Stimulated activated naive B cell treated with anti-CD40 and anti-IgM and Interleukin-4, amounts not matched to agents 10 μg/mL and 1 μg/mL and 100 μg/mL, for 72 hours (primary cell): Measurements from ENCODE around the gene UGT1A6.

Experiments
- ATAC-seq, 2 donors: fragments of 150-1000 bp; cut with Tn5 transposase; replicated peaks; 2 replicates each; pipeline ENCODE4 v1.10.0; 2021; ENCODE audit warnings: moderate library complexity in 1 of 2
- DNase-seq: peaks from one replicate; pipeline ENCODE4 v3.0.0; 2021
- H3K27ac Mint-ChIP-seq: one replicate; pipeline ENCODE4 v1.8.0; 2022; ENCODE audit warnings: mild to moderate bottlenecking, mixed read lengths
- H3K27me3 Mint-ChIP-seq, 2 donors: one replicate each; pipeline ENCODE4 v1.8.0; 2022; ENCODE audit warnings: mixed read lengths in 2 of 2
- H3K36me3 Mint-ChIP-seq, 2 donors: one replicate each; pipeline ENCODE4 v1.8.0; 2022; ENCODE audit warnings: mixed read lengths in 2 of 2, mild to moderate bottlenecking in 1 of 2
- H3K4me1 Mint-ChIP-seq, 2 donors: one replicate each; pipeline ENCODE4 v1.8.0; 2022; ENCODE audit warnings: mixed read lengths in 2 of 2, mild to moderate bottlenecking in 1 of 2
- H3K4me3 Mint-ChIP-seq, 2 donors: one replicate each; pipeline ENCODE4 v1.8.0; 2022; ENCODE audit warnings: mild to moderate bottlenecking in 2 of 2, mixed read lengths in 2 of 2, moderate library complexity in 1 of 2
- H3K9me3 Mint-ChIP-seq, 2 donors: one replicate each; pipeline ENCODE4 v1.8.0; 2022; ENCODE audit warnings: mixed read lengths in 2 of 2, mild to moderate bottlenecking in 1 of 2

The UGT1A6 gene

DNA sequence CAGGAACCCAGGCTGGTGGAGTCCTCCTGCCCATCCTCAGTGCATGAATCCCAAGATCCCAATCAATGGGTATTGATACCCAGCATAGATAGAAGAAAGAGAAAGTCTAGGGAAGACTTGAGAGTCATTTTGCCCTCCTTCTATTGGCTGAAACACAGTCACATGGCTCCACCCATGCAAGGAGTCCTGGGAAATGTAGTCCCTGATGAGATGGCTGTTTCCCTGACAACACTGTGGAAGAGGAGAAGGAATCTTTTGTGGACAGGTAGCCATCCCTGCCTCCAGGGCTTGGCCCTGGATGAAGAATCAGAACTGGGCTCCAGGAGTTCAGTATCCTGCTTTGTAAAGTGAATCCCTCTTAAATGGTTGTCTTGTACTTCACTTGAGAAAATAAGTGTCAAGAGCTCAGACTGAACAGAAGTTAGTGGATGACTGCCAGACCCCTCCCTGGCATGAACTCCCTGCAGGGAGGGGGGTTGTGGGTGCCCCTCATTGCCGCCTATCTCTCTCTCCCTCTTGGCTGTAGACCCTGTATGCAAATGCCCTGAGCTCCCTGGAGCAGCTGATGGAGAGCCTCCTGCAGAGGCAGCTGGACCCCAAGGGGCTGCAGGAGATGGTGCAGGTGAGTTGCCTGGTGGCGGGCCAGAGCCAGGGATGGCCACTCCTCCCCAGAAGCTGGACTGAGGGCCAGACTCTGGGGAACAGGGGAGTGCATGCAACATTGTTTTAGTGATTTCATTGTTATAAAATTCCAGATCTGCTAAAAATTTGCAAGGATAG is 121.6 kb downstream of the UGT1A6 start:
- Mint-ChIP-seq H3K4me3 (no peak overlapping the region), H3K36me3 (no peaks in the 10 kb centered on the region), H3K27ac (no peak overlapping the region), H3K4me1 (no peaks in the 10 kb centered on the region), H3K9me3 (peaks cover 0 to 2% of the 10 kb centered on the region in 2 donors), H3K27me3 (peaks cover 22 to 39% of the 10 kb centered on the region in 2 donors)
- ATAC-seq, result no peak
- DNase-seq, result no peak

DNA sequence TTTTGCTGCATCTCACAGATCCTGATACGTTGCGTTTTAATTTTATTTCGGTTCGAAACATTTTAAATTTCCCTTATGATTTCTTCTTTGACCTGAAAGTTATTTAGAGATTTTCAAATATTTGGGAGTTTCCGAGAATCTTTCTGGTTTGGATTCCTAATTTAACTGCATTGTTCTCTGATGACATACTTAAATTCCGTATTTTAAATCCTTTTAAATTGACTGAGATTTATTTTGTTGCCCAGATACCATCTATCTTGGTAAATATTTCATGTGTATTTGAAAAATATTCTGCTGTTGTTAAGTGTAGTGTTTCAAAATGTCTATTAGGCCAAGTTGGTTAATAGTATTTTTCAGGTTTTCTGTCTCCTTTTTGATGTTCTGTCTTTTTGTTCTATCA is 123.2 kb downstream of the UGT1A6 start:
- ATAC-seq (no peak), DNase-seq (no peak)
- Mint-ChIP-seq H3K4me3 (no peak overlapping the region), H3K27me3 (peaks cover 16 to 36% of the 10 kb centered on the region in 2 donors), H3K27ac (no peak overlapping the region), H3K9me3 (peaks cover 0 to 2% of the 10 kb centered on the region in 2 donors), H3K36me3 (no peaks in the 10 kb centered on the region), H3K4me1 (no peaks in the 10 kb centered on the region)

DNA sequence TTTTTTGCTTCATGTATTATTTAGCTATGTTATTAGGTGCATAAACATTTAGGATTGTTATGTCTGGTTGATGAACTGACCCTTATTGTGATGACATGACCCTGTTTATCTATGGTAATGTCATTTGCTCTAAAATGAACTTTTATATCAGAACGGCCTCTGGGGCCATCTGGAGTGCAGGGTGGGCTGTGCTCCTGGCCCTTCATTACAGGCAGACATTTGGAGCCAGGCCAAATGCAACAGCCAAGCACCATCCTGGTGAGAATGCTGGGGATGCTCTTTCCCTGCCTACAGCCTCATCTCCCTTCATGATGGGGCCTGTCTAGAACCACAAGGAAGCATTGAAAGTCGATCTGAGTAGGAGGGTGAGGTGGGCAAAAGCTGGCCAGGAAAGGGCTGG is 123.6 kb downstream of the UGT1A6 start:
- H3K9me3 Mint-ChIP-seq, result peaks cover 0 to 2% of the 10 kb centered on the region in 2 donors
- ATAC-seq (no peak), DNase-seq (no peak)
- H3K27ac Mint-ChIP-seq, result no peak overlapping the region
- H3K4me3 Mint-ChIP-seq, result no peak overlapping the region
- no peaks in the 10 kb centered on the region for H3K4me1 Mint-ChIP-seq
- no peaks in the 10 kb centered on the region for H3K36me3 Mint-ChIP-seq
- H3K27me3 Mint-ChIP-seq, result peaks cover 13 to 32% of the 10 kb centered on the region in 2 donors

DNA sequence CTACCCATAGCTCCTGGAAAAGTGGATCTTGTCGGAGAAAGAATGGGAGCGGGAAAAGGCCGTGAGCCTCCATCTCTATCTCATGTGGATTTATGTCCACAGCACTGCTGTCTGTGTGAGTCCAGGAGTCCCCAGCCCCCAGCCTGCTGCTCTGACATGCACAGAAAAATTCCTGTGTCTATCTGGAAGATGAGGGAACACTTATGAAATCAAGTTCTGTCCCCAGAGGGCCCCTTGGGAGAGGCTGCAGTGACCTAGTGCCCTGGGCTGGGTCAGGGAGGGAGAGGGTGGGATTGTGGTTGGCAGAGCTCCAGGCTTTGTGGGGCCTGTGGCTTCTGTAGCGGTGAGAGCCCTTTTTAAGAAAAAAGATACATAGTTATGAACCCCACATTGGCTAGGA is 124.1 kb downstream of the UGT1A6 start:
- no peaks in the 10 kb centered on the region for H3K4me1 Mint-ChIP-seq
- peaks cover 13 to 29% of the 10 kb centered on the region in 2 donors for H3K27me3 Mint-ChIP-seq
- no peak for DNase-seq
- H3K27ac Mint-ChIP-seq, result no peak overlapping the region
- no peak overlapping the region for H3K4me3 Mint-ChIP-seq
- H3K9me3 Mint-ChIP-seq, result peaks cover 0 to 2% of the 10 kb centered on the region in 2 donors
- no peaks in the 10 kb centered on the region for H3K36me3 Mint-ChIP-seq
- ATAC-seq, result no peak

DNA sequence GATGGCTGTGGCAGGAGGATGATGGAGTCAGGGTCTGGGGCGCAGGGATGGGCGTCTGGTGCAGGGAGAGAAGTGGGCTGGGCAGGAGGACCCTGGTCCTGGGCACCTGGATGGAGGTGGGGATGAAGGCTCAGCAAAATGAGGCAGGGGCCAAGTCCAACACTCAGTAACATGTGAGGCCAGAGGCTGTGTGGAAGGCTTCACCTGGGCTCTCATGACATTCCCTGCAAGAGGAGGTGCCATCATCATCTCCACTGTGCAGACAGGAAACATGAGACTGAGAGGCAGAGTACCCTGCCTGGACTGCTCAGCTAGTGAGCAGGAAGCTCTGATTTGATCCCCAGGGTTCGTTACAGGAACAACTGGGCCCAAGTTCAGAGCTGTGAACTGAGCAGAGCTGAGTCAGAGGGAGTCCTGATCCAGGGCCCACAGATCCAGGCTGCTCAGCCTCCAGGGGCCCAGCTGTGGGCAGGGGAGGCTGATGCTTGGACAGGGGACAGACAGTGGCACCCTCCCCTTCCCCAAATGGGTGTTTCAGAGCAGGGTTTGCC is 124.7 kb downstream of the UGT1A6 start:
- Mint-ChIP-seq H3K36me3 (no peaks in the 10 kb centered on the region), H3K27me3 (peaks cover 9 to 29% of the 10 kb centered on the region in 2 donors), H3K27ac (no peak overlapping the region), H3K4me1 (no peaks in the 10 kb centered on the region), H3K9me3 (peaks cover 0 to 2% of the 10 kb centered on the region in 2 donors), H3K4me3 (no peak overlapping the region)
- DNase-seq (no peak), ATAC-seq (no peak)

DNA sequence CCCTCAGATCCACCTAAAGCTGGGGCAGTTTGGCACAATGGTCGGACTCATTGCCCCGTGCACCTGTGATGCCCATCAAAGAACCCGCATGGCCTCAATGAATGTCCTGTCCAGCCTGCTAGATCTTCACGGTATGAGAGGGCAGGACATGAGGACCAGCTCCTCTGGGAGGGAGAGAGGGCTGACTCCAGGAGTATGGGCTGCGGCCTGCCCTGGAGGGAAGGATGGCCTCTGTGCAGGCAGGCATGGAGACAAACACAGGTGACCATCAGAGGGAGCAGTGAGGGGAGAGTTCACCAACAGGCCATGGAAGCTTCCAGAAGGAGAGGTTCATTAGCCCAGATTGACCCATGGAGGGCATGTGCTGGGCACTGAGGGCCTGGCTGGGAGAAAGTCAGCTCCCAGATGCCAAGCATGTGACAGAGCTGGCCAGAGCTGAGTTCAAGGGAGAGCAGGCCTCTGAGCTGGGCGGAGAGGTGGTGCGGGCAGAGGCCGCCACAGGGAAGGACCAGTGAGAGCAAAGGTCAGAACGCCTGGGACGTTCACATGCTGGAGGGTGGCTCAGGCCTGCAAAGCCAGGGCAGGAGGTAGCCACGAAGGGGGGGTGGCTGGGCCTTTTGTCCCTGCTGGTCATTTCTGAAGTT is 125.4 kb downstream of the UGT1A6 start:
- H3K4me3 Mint-ChIP-seq, result no peak overlapping the region
- ATAC-seq (no peak), DNase-seq (no peak)
- H3K27ac Mint-ChIP-seq, result no peak overlapping the region
- H3K36me3 Mint-ChIP-seq, result no peaks in the 10 kb centered on the region
- no peaks in the 10 kb centered on the region for H3K4me1 Mint-ChIP-seq
- H3K27me3 Mint-ChIP-seq, result peaks cover 9 to 29% of the 10 kb centered on the region in 2 donors
- peaks cover 0 to 2% of the 10 kb centered on the region in 2 donors for H3K9me3 Mint-ChIP-seq

DNA sequence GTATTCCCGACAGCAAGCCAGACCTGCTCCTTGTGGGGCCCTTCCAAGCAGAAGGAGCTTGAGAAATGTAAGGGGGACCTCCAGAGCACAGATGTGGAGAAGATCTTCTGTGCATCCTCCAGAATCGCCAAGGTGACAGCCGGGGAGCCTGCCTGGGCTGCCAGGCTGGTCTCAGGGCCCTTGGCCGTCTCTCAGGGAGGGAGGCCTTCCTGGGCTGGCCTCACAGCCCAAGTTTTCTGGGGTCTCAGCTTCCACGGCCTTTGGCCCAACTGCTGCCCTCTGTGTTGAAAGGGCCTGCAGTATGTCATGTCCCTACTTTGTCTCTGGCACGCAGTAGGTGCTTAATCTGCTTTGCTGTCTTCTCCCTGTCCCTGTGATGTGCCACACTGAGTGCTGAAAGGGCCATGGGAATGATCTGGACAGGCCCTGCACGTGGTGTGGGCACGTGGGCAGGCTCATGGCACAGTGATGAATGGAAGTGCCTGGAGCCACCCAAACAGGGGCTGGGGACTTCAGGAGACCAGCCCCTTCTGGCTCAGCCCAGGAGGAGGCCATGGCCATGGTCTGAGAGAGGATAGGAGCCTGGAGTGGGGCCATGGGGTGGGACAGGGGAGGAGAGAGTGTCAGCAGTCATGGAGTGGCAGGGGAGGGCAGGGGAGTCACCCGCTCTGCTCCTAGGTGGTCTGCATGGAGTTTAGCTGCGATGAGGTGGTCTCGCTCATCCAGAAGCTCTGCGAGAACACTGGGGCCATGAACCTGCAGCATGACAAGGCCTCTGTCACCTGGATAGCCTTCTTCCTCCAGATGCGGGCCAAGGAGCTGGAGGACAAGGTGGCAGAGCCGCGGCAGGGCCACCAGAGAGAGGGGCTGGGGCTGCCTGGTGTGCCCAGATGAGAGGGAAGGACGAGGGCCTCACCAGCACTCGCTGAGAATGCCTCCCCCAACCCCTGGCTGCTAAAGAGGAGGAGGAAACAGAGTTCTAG is 126.2 kb downstream of the UGT1A6 start:
- no peak for ATAC-seq
- Mint-ChIP-seq H3K4me3 (no peak overlapping the region), H3K9me3 (peaks cover 0 to under 1% of the 10 kb centered on the region in 2 donors), H3K27ac (no peak overlapping the region), H3K4me1 (no peaks in the 10 kb centered on the region), H3K27me3 (peaks cover 9 to 26% of the 10 kb centered on the region in 2 donors), H3K36me3 (no peaks in the 10 kb centered on the region)
- no peak for DNase-seq

DNA sequence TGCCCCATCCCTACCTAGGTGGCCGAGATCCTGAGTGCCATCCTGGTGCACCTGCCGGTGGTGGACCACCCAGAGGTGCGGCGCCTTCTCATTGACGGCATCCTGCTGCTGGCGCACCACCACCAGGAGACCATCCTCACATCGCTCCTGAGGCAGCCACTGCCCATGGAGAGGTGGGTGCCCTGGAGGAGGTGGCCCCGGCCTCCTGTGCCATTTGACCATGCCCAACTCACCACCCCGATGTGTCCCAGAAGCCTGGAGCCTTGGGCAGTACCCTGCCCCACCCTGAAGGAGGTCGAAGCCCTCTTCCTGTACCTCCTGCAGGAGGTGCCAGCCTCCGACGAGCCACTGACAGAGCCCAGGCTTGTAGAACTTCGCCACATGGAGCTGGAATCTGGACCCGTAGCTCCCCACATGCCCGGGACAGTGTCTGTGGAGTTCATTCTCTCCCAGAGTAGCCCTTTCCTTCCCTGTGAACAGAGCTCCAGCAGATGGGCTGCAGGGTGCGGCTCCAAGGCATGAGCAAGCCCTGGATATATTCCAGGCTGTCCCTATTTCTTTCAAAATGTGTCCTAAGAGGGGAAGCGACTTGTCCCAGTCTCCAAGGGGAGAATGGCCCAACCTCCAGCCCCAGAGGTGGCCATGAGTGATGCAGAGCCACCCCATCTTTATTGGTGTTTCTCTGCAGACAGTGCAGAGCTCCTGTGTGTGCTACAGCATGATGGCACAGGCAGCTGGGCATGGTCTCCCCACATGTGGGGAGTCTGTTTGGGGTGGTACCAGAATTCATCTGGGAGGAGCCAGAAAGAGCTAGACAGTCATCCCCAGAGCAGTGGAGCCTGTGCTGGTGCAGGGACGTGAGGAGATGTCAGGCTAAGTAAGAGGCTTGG is 127.4 kb downstream of the UGT1A6 start:
- Mint-ChIP-seq H3K4me1 (no peaks in the 10 kb centered on the region), H3K36me3 (no peaks in the 10 kb centered on the region), H3K27me3 (peaks cover 9 to 14% of the 10 kb centered on the region in 2 donors), H3K4me3 (no peak overlapping the region), H3K9me3 (no peaks in the 10 kb centered on the region), H3K27ac (no peak overlapping the region)
- no peak for DNase-seq
- no peak for ATAC-seq

DNA sequence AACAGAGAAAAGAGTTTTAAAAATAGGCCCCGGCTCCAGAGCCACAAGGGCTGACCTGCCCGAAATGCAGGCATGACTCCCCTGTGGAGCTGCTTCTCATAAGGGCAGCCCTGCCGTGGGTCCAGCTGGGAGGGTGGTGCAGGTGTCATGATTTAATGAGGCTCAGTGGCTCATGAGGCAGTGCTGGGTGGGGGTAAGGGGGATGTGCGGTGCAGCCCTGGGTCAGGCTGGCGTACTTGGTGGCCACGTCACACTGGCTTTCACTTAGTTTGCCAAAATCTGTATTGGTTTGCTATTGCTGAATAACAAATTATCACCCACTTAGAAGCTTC is 128.1 kb downstream of the UGT1A6 start:
- DNase-seq (no peak), ATAC-seq (no peak)
- Mint-ChIP-seq H3K4me3 (no peak overlapping the region), H3K36me3 (no peaks in the 10 kb centered on the region), H3K4me1 (no peaks in the 10 kb centered on the region), H3K27ac (no peak overlapping the region), H3K9me3 (no peaks in the 10 kb centered on the region), H3K27me3 (peaks cover 9 to 14% of the 10 kb centered on the region in 2 donors)

DNA sequence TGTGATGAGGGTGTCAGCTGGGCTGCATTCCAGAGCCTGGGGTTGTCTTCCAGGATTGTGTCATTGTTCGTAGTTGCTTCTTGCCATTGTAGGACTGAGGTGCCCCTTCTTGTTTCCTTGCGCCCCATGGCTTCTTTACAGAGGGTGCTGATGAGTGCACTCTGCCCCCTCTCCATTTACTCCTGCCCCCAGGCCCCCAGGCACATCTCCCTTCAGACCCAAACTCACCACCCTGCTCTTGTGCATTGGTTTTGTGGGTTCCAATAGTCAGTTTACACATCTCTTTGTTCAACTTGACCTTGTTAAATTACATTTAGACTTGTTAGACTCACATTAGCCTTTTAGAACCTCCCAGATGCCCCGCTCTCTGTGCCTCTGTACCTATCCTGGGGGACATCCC is 128.5 kb downstream of the UGT1A6 start:
- Mint-ChIP-seq H3K4me3 (no peak overlapping the region), H3K4me1 (no peaks in the 10 kb centered on the region), H3K27me3 (peaks cover 9 to 11% of the 10 kb centered on the region in 2 donors), H3K9me3 (peaks cover 0 to 1% of the 10 kb centered on the region in 2 donors), H3K36me3 (no peaks in the 10 kb centered on the region), H3K27ac (no peak overlapping the region)
- DNase-seq (no peak), ATAC-seq (no peak)

DNA sequence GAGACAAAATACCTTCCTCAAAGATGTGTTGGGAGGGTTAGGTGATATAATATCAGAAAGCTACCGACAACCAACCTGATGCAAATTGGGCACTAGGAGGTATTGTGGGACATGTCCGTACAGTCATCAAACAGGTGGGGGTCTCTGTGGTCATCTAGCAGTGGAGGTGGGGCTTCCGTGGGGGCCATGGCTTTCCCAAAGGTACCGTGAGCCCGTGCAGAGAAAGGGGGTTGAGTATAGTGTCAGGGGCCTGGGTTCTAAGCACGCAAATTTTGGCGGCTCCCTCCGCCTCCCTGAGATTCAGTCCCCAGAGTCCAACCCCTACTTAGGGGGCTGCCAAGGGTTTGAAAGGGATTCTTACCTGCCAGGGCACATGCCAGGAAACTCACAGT is 129.0 kb downstream of the UGT1A6 start:
- Mint-ChIP-seq H3K4me3 (no peak overlapping the region), H3K36me3 (no peaks in the 10 kb centered on the region), H3K4me1 (no peaks in the 10 kb centered on the region), H3K27ac (no peak overlapping the region), H3K27me3 (peaks cover 6 to 9% of the 10 kb centered on the region in 2 donors), H3K9me3 (peaks cover 0 to 2% of the 10 kb centered on the region in 2 donors)
- ATAC-seq, result no peak
- no peak for DNase-seq

DNA sequence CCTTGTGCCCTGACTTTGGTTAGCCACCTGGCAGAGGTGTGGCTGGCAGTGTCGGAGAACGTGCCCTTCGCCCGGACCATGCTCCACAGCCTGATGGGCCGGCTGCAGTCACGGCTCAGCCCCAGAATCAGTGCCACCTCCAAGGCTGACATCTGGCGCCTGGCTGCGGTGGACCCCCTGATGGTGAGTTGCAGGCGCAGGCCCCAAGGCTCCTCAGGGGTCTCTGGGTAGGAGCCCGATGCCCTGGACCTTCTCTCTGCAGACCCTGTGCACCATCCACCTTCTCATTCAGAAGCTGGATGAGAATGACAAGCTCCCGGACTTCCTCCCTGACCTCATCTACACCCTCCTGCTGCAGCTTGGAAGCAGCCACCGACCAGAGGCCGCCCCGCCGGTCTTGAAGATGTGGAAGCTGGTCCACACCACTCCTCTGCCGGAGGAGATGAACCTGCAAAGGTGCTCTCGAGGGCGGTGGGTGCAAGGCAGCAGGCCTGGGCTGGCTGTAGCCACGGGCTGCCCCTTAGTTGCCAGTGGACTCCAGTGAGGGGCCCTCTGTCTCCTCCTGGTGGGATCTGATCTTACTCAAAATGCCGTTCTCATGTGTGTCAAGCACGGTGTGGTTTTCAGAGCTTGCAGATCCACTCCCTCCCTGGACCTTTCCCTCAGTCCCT is 129.5 kb downstream of the UGT1A6 start:
- H3K36me3 Mint-ChIP-seq, result no peaks in the 10 kb centered on the region
- H3K4me3 Mint-ChIP-seq, result no peak overlapping the region
- DNase-seq, result no peak
- H3K9me3 Mint-ChIP-seq, result peaks cover 0 to 2% of the 10 kb centered on the region in 2 donors
- H3K27ac Mint-ChIP-seq, result no peak overlapping the region
- ATAC-seq, result no peak
- H3K4me1 Mint-ChIP-seq, result no peaks in the 10 kb centered on the region
- H3K27me3 Mint-ChIP-seq, result peaks cover 2 to 6% of the 10 kb centered on the region in 2 donors
